MM.1S (cell line): Measurements from ENCODE around the gene IL11RA.

Source experiments
- DNase-seq: peaks from one replicate; pipeline ENCODE4 v3.0.0-alpha.2; 2015
- H2AFZ ChIP-seq: fragments of 300-600 bp; sonication (generic); 2 replicates; pipeline ENCODE4 v1.6.0; 2016; ENCODE audit warnings: antibody characterized with exemption, low read length
- H3F3A ChIP-seq: fragments of 300-600 bp; sonication (generic); 2 replicates; pipeline ENCODE4 v1.6.1; 2016; ENCODE audit warnings: mild to moderate bottlenecking, antibody characterized with exemption, low read length, moderate library complexity, mixed read lengths; ENCODE audit not compliant: insufficient read depth
- H3K27ac ChIP-seq: fragments of 300-600 bp; sonication (generic); 2 replicates; pipeline ENCODE4 v1.5.1; 2016; ENCODE audit warnings: mild to moderate bottlenecking, low read length
- H3K27me3 ChIP-seq: fragments of 300-600 bp; sonication (generic); replicated peaks from 2 replicates; pipeline ENCODE4 v1.6.0; 2016; ENCODE audit warnings: low read length; ENCODE audit not compliant: insufficient read depth
- H3K36me3 ChIP-seq: fragments of 300-600 bp; sonication (generic); replicated peaks from 2 replicates; pipeline ENCODE4 v1.6.1; 2016; ENCODE audit warnings: mild to moderate bottlenecking, low read length, mixed read lengths; ENCODE audit not compliant: insufficient read depth
- H3K4me1 ChIP-seq: fragments of 300-600 bp; sonication (generic); 2 replicates; pipeline ENCODE4 v1.6.1; 2016; ENCODE audit warnings: low read length, mixed read lengths
- H3K4me2 ChIP-seq: fragments of 300-600 bp; sonication (generic); 2 replicates; pipeline ENCODE4 v1.6.0; 2016; ENCODE audit warnings: low read depth, low read length
- H3K4me3 ChIP-seq: fragments of 300-600 bp; sonication (generic); 2 replicates; pipeline ENCODE4 v1.5.1; 2016; ENCODE audit warnings: low read length, mixed read lengths
- H3K79me2 ChIP-seq: fragments of 300-600 bp; sonication (generic); 2 replicates; pipeline ENCODE4 v1.6.1; 2016; ENCODE audit warnings: mixed run types, low read length, mixed read lengths
- H3K9ac ChIP-seq: fragments of 300-600 bp; sonication (generic); 2 replicates; pipeline ENCODE4 v1.6.1; 2016; ENCODE audit warnings: low read length, mixed read lengths
- H3K9me2 ChIP-seq: fragments of 300-600 bp; sonication (generic); replicated peaks from 2 replicates; pipeline ENCODE4 v1.6.1; 2016; ENCODE audit warnings: mild to moderate bottlenecking, low read length, mixed read lengths; ENCODE audit not compliant: insufficient read depth
- H3K9me3 ChIP-seq: fragments of 300-600 bp; sonication (generic); replicated peaks from 2 replicates; pipeline ENCODE4 v1.6.1; 2016; ENCODE audit warnings: mild to moderate bottlenecking, low read length, mixed read lengths; ENCODE audit not compliant: insufficient read depth
- H4K20me1 ChIP-seq: fragments of 300-600 bp; sonication (generic); 2 replicates; pipeline ENCODE4 v1.6.1; 2016; ENCODE audit warnings: mild to moderate bottlenecking, low read length, moderate library complexity, mixed read lengths; ENCODE audit not compliant: insufficient read depth
- EZH2 ChIP-seq: fragments of 300-600 bp; sonication (generic); optimal IDR thresholded peaks from 2 replicates; pipeline ENCODE3; 2017; ENCODE audit warnings: low read depth, mild to moderate bottlenecking, antibody characterized with exemption, low read length, mixed read lengths
- EZH2phosphoT487 ChIP-seq: fragments of 300-600 bp; sonication (generic); IDR thresholded peaks from 2 replicates; pipeline ENCODE4 v1.6.1; 2018; ENCODE audit warnings: antibody characterized with exemption, low read length
- TF ChIP-seq, protein P1 (sequence below): fragments of 300-600 bp; sonication (generic); IDR thresholded peaks from 2 replicates; pipeline ENCODE4 v1.5.1; 2016; ENCODE audit warnings: antibody characterized with exemption, low read length, mixed read lengths

The IL11RA gene

DNA sequence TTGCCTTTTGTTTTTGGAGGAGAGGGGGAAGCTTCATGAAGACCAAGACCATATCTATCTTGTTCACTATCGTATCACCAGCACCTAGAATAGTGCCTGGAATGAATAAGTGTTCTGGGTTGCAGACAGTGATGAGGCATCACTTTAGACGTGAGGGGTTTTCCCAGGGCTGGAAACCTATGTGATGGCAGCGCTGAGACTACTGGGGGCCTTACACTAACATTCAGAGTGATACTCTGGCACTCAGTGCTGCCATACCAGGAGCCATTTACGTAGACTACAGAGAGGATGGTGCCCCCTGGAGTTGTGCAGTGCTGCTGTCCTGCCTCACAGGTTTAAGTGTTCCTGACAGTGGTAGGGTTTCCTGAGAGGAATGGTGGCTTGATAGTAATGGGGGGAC, 32.2 kb downstream of the IL11RA start:
- no peak for DNase-seq
- H3K27ac ChIP-seq, result no peak overlapping the region
- H3K9me3 ChIP-seq, result no peaks in the 10 kb centered on the region
- TF ChIP-seq EZH2phosphoT487 (no peak), EZH2 (no peak)
- TF ChIP-seq, protein P1, sequence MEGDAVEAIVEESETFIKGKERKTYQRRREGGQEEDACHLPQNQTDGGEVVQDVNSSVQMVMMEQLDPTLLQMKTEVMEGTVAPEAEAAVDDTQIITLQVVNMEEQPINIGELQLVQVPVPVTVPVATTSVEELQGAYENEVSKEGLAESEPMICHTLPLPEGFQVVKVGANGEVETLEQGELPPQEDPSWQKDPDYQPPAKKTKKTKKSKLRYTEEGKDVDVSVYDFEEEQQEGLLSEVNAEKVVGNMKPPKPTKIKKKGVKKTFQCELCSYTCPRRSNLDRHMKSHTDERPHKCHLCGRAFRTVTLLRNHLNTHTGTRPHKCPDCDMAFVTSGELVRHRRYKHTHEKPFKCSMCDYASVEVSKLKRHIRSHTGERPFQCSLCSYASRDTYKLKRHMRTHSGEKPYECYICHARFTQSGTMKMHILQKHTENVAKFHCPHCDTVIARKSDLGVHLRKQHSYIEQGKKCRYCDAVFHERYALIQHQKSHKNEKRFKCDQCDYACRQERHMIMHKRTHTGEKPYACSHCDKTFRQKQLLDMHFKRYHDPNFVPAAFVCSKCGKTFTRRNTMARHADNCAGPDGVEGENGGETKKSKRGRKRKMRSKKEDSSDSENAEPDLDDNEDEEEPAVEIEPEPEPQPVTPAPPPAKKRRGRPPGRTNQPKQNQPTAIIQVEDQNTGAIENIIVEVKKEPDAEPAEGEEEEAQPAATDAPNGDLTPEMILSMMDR, result no peak
- no peak overlapping the region for H3K4me3 ChIP-seq
- H3K4me1 ChIP-seq, result no peaks in the 10 kb centered on the region
- H4K20me1 ChIP-seq, result no peaks in the 10 kb centered on the region
- no peak overlapping the region for H3K4me2 ChIP-seq
- H3K27me3 ChIP-seq, result no peaks in the 10 kb centered on the region
- H3K9ac ChIP-seq, result no peak overlapping the region
- H3K36me3 ChIP-seq, result no peaks in the 10 kb centered on the region
- no peaks in the 10 kb centered on the region for H3K79me2 ChIP-seq
- H2AFZ ChIP-seq, result no peak overlapping the region
- H3F3A ChIP-seq, result no peaks in the 10 kb centered on the region
- no peaks in the 10 kb centered on the region for H3K9me2 ChIP-seq

DNA sequence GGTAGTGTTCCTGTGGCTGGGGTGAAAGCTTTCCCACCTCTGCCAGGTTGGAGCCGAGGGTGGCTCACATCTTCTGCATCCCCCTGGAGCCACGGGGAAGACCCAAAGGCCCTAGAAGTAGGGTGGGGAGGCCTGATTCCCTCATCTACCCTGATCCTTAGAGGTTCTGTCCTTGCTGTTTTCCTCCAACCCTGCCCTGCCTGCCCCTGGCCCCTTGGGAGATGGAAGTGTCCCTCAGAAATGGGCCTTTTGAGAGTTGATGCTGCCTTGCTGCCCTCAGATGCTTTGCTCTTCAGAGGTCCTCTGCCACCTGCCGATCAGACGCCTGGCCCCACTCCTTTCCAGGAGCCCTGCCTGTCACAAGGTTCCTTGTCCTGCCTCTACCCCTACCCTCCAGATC, 32.8 kb downstream of the IL11RA start:
- no peak for TF ChIP-seq EZH2
- TF ChIP-seq EZH2phosphoT487, result no peak
- TF ChIP-seq, protein P1, result no peak
- no peak for DNase-seq
- Histone ChIP-seq H3K9me2 (no peaks in the 10 kb centered on the region), H3K79me2 (no peaks in the 10 kb centered on the region), H2AFZ (no peak overlapping the region), H3K27me3 (no peaks in the 10 kb centered on the region), H4K20me1 (no peaks in the 10 kb centered on the region), H3K4me2 (no peak overlapping the region), H3K9ac (no peak overlapping the region), H3K4me1 (no peaks in the 10 kb centered on the region), H3K36me3 (no peaks in the 10 kb centered on the region), H3K9me3 (no peaks in the 10 kb centered on the region), H3K4me3 (no peak overlapping the region), H3F3A (no peaks in the 10 kb centered on the region), H3K27ac (no peak overlapping the region)

DNA sequence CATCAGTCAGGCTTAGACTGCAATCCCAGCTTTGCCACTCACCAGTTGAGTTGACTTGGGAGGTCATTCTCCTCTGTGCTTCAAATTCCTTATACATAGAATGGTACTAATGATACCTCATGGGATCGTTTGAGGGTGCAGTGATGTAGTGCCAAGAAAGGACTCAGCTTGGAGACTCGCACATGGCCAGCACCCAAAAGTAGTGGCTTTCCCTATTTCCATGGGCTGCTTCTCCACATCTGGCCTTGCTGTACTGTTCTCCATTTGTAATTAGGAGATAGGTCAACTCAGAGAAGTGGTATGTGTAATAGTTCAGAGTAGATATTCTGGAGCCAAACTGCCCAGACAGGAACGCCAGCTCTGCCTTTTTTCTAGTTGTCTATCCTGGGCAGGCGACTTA, 33.6 kb downstream of the IL11RA start:
- Histone ChIP-seq H3K79me2 (no peaks in the 10 kb centered on the region), H2AFZ (no peak overlapping the region), H3K9ac (no peak overlapping the region), H3F3A (no peaks in the 10 kb centered on the region), H4K20me1 (no peaks in the 10 kb centered on the region), H3K36me3 (no peaks in the 10 kb centered on the region), H3K4me2 (no peak overlapping the region), H3K9me2 (no peaks in the 10 kb centered on the region), H3K27me3 (no peaks in the 10 kb centered on the region), H3K9me3 (no peaks in the 10 kb centered on the region), H3K4me3 (no peak overlapping the region), H3K27ac (no peak overlapping the region), H3K4me1 (no peaks in the 10 kb centered on the region)
- no peak for DNase-seq
- TF ChIP-seq EZH2phosphoT487 (no peak), EZH2 (no peak)
- TF ChIP-seq, protein P1, result no peak
